ENCODE data around the gene EML4.

DNA sequence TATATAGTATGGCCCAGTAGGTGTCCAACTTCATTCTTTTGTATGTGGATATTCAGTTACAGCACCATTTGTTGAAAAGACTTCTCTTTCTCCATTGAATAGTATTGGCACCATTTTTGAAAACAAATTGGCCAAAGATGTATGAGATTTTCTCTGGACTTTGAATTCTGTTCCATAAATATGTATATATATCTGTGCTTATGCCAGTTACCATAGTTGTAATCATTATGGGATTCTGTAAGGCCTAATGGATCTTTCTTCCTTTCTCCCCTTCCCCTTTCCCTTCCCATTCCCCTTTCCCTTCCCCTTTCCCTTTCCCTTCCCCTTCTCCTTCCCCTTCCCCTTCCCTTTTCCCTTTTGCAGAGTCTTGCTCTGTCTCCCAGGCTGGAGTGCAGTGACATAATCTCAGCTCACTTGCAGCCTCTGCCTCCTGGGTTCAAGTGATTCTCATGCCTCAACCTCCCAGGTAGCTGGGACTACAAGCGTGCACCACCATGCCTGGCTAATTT is 140.9 kb downstream of the EML4 start:
- TF ChIP-seq, protein P1, sequence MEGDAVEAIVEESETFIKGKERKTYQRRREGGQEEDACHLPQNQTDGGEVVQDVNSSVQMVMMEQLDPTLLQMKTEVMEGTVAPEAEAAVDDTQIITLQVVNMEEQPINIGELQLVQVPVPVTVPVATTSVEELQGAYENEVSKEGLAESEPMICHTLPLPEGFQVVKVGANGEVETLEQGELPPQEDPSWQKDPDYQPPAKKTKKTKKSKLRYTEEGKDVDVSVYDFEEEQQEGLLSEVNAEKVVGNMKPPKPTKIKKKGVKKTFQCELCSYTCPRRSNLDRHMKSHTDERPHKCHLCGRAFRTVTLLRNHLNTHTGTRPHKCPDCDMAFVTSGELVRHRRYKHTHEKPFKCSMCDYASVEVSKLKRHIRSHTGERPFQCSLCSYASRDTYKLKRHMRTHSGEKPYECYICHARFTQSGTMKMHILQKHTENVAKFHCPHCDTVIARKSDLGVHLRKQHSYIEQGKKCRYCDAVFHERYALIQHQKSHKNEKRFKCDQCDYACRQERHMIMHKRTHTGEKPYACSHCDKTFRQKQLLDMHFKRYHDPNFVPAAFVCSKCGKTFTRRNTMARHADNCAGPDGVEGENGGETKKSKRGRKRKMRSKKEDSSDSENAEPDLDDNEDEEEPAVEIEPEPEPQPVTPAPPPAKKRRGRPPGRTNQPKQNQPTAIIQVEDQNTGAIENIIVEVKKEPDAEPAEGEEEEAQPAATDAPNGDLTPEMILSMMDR (IDR thresholded peaks at IDR 0.05) = no peak
- TF ChIP-seq POLR2A (IDR thresholded peaks at IDR 0.05) (no peak), EP300 (IDR thresholded peaks at IDR 0.05) (no peak)

All from ovary (tissue), 3 donors.